Measurements from ENCODE around the gene C14orf93.

DNA sequence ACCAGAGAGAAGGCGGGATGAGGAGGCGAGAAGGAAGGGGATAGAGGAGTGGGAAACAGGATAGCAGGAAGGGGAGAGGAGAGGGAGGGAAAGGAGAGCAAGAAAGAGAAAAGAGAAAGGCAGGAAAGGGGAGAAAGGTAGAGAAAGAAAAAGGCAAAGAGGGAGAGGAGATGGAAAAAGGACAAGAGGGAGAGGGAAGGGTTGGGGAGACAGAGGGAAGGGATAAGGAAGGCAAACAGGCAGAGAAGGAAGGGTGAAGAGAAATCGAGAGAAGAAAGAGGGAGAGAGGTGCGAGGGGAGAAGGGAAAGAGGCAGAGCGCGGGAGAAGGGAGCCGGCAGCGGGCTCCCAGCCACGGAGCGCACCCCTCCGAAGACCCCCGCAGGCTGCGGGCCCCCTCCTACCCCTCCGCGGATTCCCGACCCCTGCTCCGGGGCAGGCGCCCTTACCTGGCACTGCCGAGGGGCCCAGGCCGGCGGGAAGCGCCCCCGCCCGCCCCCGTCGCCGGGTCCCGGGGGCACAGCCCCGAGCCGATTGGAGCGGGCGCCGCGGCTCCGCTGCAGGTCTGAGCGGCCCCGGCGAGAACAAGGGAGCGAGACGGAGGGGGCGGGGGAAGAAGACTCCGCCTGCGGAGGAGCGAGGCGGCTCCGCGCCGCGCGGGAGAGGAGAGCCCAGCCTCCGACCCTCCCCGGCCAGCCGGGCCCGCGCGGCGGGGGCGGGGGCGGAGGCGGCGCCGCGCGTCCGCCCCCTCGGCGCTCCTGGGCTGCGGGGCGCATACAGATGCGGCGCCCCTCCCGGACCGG lies 47.2 kb upstream of the C14orf93 start, which contains the start of gene CDH24:
- TF ChIP-seq, protein P1, sequence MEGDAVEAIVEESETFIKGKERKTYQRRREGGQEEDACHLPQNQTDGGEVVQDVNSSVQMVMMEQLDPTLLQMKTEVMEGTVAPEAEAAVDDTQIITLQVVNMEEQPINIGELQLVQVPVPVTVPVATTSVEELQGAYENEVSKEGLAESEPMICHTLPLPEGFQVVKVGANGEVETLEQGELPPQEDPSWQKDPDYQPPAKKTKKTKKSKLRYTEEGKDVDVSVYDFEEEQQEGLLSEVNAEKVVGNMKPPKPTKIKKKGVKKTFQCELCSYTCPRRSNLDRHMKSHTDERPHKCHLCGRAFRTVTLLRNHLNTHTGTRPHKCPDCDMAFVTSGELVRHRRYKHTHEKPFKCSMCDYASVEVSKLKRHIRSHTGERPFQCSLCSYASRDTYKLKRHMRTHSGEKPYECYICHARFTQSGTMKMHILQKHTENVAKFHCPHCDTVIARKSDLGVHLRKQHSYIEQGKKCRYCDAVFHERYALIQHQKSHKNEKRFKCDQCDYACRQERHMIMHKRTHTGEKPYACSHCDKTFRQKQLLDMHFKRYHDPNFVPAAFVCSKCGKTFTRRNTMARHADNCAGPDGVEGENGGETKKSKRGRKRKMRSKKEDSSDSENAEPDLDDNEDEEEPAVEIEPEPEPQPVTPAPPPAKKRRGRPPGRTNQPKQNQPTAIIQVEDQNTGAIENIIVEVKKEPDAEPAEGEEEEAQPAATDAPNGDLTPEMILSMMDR (IDR thresholded peaks at IDR 0.05): no peak
- peak; percentile 66 for TF ChIP-seq POLR2A (IDR thresholded peaks at IDR 0.05)
- TF ChIP-seq POLR2AphosphoS5 (IDR thresholded peaks at IDR 0.05): no peak
